GM12878 (cell line): Measurements from ENCODE around the gene PRTFDC1. TPM values are rescaled to one million over a fixed set of nuclear protein-coding genes. Genes with fewer than 3 reads are reported as not detected.

ENCODE experiments used
- ATAC-seq: fragments of 200-7000 bp; cut with Tn5 transposase; 3 replicates; pipeline ENCODE4 v1.9.1; 2020; ENCODE audit warnings: mild to moderate bottlenecking, moderate library complexity
- BruUV-seq: library from RNA; stranded (reverse); fragments of 400-500 nt; replicated peaks from 2 replicates; lab custom pipeline; 2021; lab: Mats Ljungman, UMichigan
- CTCF ChIA-PET: fragments of 300-600 bp; sonication (Branson Sonifier 250); formaldehyde crosslinking; extraction: SDS; loops from one replicate; lab custom pipeline; 2021; ENCODE audit warnings: inconsistent platforms; lab: Yijun Ruan, JAX
- POLR2A ChIA-PET: fragments of 350-600 bp; formaldehyde crosslinking; extraction: SDS; loops from one replicate; lab custom pipeline; 2021; ENCODE audit warnings: inconsistent platforms; lab: Charles Lee
- RAD21 ChIA-PET: fragments of 300-600 bp; sonication (Branson Sonifier 250); formaldehyde crosslinking; loops from one replicate; lab custom pipeline; 2023; ENCODE audit warnings: antibody characterized with exemption; ENCODE audit not compliant: unreplicated experiment; lab: Charles Lee
- SMC1A ChIA-PET: fragments of 300-600 bp; sonication (Branson Sonifier 250); formaldehyde crosslinking; loops from one replicate; lab custom pipeline; 2023; ENCODE audit not compliant: unreplicated experiment, uncharacterized antibody; lab: Charles Lee
- DNase-seq: peaks from one replicate; pipeline ENCODE4 v3.0.0-alpha.2; 2011; ENCODE audit warnings: low read depth, low spot score
- FAIRE-seq: peaks from 3 replicates; lab custom pipeline; 2011; peaks lifted over from hg19 to GRCh38; lab: Jason Lieb, UNC
- H2AFZ ChIP-seq: 2 replicates; pipeline ENCODE4 v1.6.0; 2011; ENCODE audit warnings: low read depth, low read length, control low read depth; ENCODE audit not compliant: control insufficient read depth
- H3K27ac ChIP-seq: 2 replicates; pipeline ENCODE4 v1.5.1; 2011; ENCODE audit warnings: control low read depth; ENCODE audit not compliant: control insufficient read depth, insufficient read depth
- H3K27me3 ChIP-seq, 2 experiments: replicated peaks in 1 of 2; 2 replicates each; pipeline versions ENCODE4 v1.6.0 to v1.6.1; 2011; ENCODE audit warnings: low read length in 1 of 2; ENCODE audit not compliant: control insufficient read depth in 2 of 2, insufficient read depth in 2 of 2
- H3K36me3 ChIP-seq, 2 experiments: 2 replicates each; pipeline ENCODE4 v1.5.1; 2011; ENCODE audit warnings: low read length in 1 of 2; ENCODE audit not compliant: control insufficient read depth in 2 of 2, insufficient read depth in 2 of 2
- H3K4me1 ChIP-seq: 2 replicates; pipeline ENCODE4 v1.6.1; 2011; ENCODE audit warnings: mild to moderate bottlenecking, low read length, moderate library complexity, mixed read lengths; ENCODE audit not compliant: control insufficient read depth, insufficient read depth
- H3K4me2 ChIP-seq: 2 replicates; pipeline ENCODE4 v1.6.0; 2011; ENCODE audit warnings: control low read depth; ENCODE audit not compliant: control insufficient read depth, insufficient read depth
- H3K4me3 ChIP-seq: fragments of 200-600 bp; sonication (generic); 2 replicates; pipeline ENCODE4 v1.5.1; 2016
- H3K79me2 ChIP-seq: 2 replicates; pipeline ENCODE4 v1.6.0; 2011; ENCODE audit warnings: low read length; ENCODE audit not compliant: control insufficient read depth, insufficient read depth
- H3K9ac ChIP-seq: 2 replicates; pipeline ENCODE4 v1.8.0; 2011; ENCODE audit warnings: low read length, control low read depth, mixed read lengths; ENCODE audit not compliant: control insufficient read depth, insufficient read depth
- H3K9me3 ChIP-seq: replicated peaks from 3 replicates; pipeline ENCODE4 v1.5.1; 2011; ENCODE audit warnings: mild to moderate bottlenecking, low read length; ENCODE audit not compliant: control insufficient read depth, insufficient read depth
- H4K20me1 ChIP-seq: 2 replicates; pipeline ENCODE4 v1.6.0; 2011; ENCODE audit not compliant: control insufficient read depth, insufficient read depth
- GATAD2B ChIP-seq: fragments of 450-650 bp; conservative IDR thresholded peaks from 2 replicates; pipeline ENCODE4 v1.6.1; 2017; ENCODE audit warnings: low read depth, mild to moderate bottlenecking, moderate library complexity
- HDGF ChIP-seq: fragments of 450-650 bp; IDR thresholded peaks from 2 replicates; pipeline ENCODE4 v1.6.1; 2016; ENCODE audit warnings: antibody characterized with exemption
- IKZF2 ChIP-seq, 2 experiments: fragments of 450-650 bp; IDR thresholded peaks; 2 replicates each; pipeline ENCODE4 v1.6.1; 2017; ENCODE audit warnings: mild to moderate bottlenecking in 2 of 2, moderate library complexity in 2 of 2
- MTA2 ChIP-seq: fragments of 450-650 bp; IDR thresholded peaks from 2 replicates; pipeline ENCODE4 v1.6.1; 2016; ENCODE audit warnings: low read depth, mild to moderate bottlenecking, moderate library complexity
- NR2F1 ChIP-seq: fragments of 450-650 bp; conservative IDR thresholded peaks from 2 replicates; pipeline ENCODE4 v1.6.1; 2017; ENCODE audit warnings: mild to moderate bottlenecking
- SMAD5 ChIP-seq: IDR thresholded peaks from 2 replicates; pipeline ENCODE4 v1.6.1; 2016; ENCODE audit warnings: antibody characterized with exemption, low read depth
- SRF ChIP-seq, 2 experiments: IDR thresholded peaks; 2 replicates each; pipeline ENCODE4 v1.6.1; 2011; ENCODE audit warnings: low read depth in 2 of 2, low read length in 2 of 2, mild to moderate bottlenecking in 1 of 2, moderate library complexity in 1 of 2
- ZNF274 ChIP-seq: IDR thresholded peaks from one replicate; pipeline ENCODE4 v1.8.0; 2011; ENCODE audit not compliant: insufficient read length, insufficient read depth
- ZSCAN29 ChIP-seq: fragments of 450-650 bp; IDR thresholded peaks from 2 replicates; pipeline ENCODE4 v1.6.1; 2017; ENCODE audit warnings: mild to moderate bottlenecking, moderate library complexity
- WGBS: methylation state at CpG from one replicate; pipeline ENCODE4 v1.1.6; 2016; ENCODE audit warnings: low lambda C conversion rate; ENCODE audit not compliant: insufficient replicate concordance, insufficient coverage; ENCODE audit errors: missing lambda C conversion rate; 5-methylcytosine and 5-hydroxymethylcytosine counted together
- in situ Hi-C: fragments of 300-500 bp; cut with MboI; formaldehyde crosslinking; loops from 9 replicates; pipeline ENCODE4 v1.14.3; 2018; ENCODE audit warnings: mixed read lengths
- intact Hi-C: fragments of 100-400 bp; cut with micrococcal nuclease; formaldehyde crosslinking; loops from one replicate; pipeline ENCODE4 v1.14.2; 2022; ENCODE audit not compliant: unreplicated experiment
- polyA plus RNA-seq, 11 experiments: library from polyadenylated mRNA; depleted of rRNA in 4 of 11; unstranded in 6 of 11; stranded (reverse) in 5 of 11; fragments of >200 nt; fragmentation: Nextera tagmentation in 4 of 11; fragmentation: Illumina TruSeq in 1 of 11; extraction: Ambion mirVana in 4 of 11; extraction: Trizol in 1 of 11; gene quantifications; 1 replicate in 1 of 11; 2 replicates in 10 of 11; pipeline versions ENCODE4 v1.2.1 to v1.2.3, GENCODE V29; 2011 to 2016; ENCODE audit warnings: inconsistent platforms in 2 of 11, missing spikeins in 2 of 11, low read depth in 1 of 11
- total RNA-seq, 4 experiments: library from RNA; depleted of rRNA in 3 of 4; stranded (reverse); fragments of >200 nt in 3 of 4; fragmentation: Illumina TruSeq in 1 of 4; extraction: Trizol in 1 of 4; gene quantifications; 2 replicates each; pipeline versions ENCODE4 v1.2.1 to v1.2.3, GENCODE V29; 2013 to 2021
- TF ChIP-seq, protein P1 (sequence below): fragments of 450-650 bp; IDR thresholded peaks from 2 replicates; pipeline ENCODE4 v1.6.1; 2017; ENCODE audit warnings: mild to moderate bottlenecking, moderate library complexity

Gene PRTFDC1
- total and polyA plus RNA-seq, 10 of the 15 experiments (the other 5 are each of a cell fraction or from before 2014, with no cell fraction given): 5.5 to 17.3 (median 11.3) TPM

DNA sequence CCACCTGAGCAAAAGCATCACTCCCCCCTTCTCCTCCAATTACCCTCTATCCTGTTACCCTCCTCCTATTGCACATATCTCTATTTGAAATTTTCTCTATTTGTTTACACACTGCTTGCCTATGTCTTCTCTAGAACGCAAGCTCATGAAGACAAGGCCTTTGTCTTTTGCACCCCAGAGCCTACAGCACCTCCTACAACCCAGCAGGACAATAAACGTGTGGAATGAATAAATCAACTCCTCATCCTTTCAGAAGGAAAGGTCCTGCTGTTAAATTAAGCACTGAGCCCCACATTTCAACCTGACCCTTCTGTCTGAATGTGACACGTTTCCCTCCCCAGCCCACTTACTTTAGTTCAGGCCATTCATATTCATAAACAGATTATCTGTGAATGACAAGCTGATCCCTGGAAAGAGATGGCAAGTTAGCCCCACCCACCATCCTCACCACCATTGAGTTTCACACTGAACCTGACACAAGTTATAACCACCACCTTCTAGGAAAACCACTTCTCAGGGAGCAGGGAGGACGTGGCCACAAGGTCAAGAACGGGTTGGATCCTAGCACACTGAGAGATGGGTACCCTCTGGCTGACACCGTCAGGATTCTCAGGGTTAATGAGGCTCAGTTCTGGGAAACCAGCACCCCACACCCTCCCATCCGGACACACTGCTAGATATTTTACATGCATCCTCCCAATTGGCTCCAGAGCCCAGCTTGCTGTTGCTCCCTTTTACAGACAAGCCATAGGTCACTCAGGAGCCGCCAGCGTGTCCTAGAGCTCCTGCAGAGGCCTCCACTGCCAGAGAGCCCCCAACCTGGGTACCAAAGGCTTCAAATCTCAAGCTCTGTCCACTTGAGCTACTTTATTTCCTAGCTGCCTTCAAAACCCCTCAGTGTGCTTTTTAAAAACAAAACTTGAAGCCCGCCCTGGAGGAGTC lies 934 bp downstream of the PRTFDC1 start:
- no peaks in the 10 kb centered on the region for H4K20me1 ChIP-seq
- in situ Hi-C loops (no loop called here), intact Hi-C loops (loop anchor here (1.0 kb wide), 1 partner anchor 21 kb away; no protein-coding TSS in a partner anchor)
- SMC1A ChIA-PET: interaction anchor here (0.6 to 7.1 kb wide), 37 partner anchors 10 to 330 kb away, joined by 3 to 70 read pairs (median 4); no protein-coding TSS in a partner anchor
- no peaks in the 10 kb centered on the region for H3K36me3 ChIP-seq
- H3K79me2 ChIP-seq: no peaks in the 10 kb centered on the region
- 74% methylated on average over 10 of the region's 10 CpGs for WGBS
- H3K9me3 ChIP-seq: no peaks in the 10 kb centered on the region; the same call in 1 of the 3 replicates
- peak; percentile 53 for ATAC-seq
- FAIRE-seq: peak; percentile 59
- CTCF ChIA-PET: interaction anchor here (0.6 to 5.6 kb wide), 24 partner anchors 10 to 1625 kb away, joined by 3 to 56 read pairs (median 4); no protein-coding TSS in a partner anchor
- TF ChIP-seq SMAD5: 0 out of 2 replicates have a peak, but pooled peaks have one; percentile 47
- TF ChIP-seq MTA2: 0 out of 2 replicates have a peak, but pooled peaks have one; percentile 9
- TF ChIP-seq IKZF2 (IDR thresholded peaks at IDR 0.05): peak; percentile 11 to 20; a peak in 1 of 4 replicates
- peak; percentile 39; the same call in 1 of the 2 replicates for TF ChIP-seq NR2F1
- TF ChIP-seq HDGF: peak; percentile 33; the same call in 1 of the 2 replicates
- 0 out of 2 replicates have a peak, but pooled peaks have one; percentile 15 for TF ChIP-seq GATAD2B
- 0 out of 2 replicates have a peak, but pooled peaks have one; percentile 34 for TF ChIP-seq ZSCAN29
- TF ChIP-seq SRF (IDR thresholded peaks at IDR 0.05; ENCODE audit: low read depth in 2 of 2, low read length in 2 of 2): no peak
- TF ChIP-seq ZNF274: no peak
- TF ChIP-seq, protein P1, sequence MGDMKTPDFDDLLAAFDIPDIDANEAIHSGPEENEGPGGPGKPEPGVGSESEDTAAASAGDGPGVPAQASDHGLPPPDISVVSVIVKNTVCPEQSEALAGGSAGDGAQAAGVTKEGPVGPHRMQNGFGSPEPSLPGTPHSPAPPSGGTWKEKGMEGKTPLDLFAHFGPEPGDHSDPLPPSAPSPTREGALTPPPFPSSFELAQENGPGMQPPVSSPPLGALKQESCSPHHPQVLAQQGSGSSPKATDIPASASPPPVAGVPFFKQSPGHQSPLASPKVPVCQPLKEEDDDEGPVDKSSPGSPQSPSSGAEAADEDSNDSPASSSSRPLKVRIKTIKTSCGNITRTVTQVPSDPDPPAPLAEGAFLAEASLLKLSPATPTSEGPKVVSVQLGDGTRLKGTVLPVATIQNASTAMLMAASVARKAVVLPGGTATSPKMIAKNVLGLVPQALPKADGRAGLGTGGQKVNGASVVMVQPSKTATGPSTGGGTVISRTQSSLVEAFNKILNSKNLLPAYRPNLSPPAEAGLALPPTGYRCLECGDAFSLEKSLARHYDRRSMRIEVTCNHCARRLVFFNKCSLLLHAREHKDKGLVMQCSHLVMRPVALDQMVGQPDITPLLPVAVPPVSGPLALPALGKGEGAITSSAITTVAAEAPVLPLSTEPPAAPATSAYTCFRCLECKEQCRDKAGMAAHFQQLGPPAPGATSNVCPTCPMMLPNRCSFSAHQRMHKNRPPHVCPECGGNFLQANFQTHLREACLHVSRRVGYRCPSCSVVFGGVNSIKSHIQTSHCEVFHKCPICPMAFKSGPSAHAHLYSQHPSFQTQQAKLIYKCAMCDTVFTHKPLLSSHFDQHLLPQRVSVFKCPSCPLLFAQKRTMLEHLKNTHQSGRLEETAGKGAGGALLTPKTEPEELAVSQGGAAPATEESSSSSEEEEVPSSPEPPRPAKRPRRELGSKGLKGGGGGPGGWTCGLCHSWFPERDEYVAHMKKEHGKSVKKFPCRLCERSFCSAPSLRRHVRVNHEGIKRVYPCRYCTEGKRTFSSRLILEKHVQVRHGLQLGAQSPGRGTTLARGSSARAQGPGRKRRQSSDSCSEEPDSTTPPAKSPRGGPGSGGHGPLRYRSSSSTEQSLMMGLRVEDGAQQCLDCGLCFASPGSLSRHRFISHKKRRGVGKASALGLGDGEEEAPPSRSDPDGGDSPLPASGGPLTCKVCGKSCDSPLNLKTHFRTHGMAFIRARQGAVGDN: peak; percentile 54; the same call in 1 of the 2 replicates
- H2AFZ ChIP-seq: peak overlapping the region; percentile 75
- no peak overlapping the region for H3K27ac ChIP-seq
- H3K4me2 ChIP-seq: peak overlapping the region; percentile 78
- POLR2A ChIA-PET: interaction anchor here (0.6 to 7.0 kb wide), 11 partner anchors 8 to 227 kb away, joined by 3 to 103 read pairs (median 4); partner anchors contain the start of gene ARHGAP21
- H3K4me3 ChIP-seq: peak overlapping the region; percentile 66; the same call in 1 of the 2 replicates
- no peaks in the 10 kb centered on the region for H3K27me3 ChIP-seq
- BruUV-seq: TSS peak; percentile 62
- no peak for DNase-seq
- RAD21 ChIA-PET: interaction anchor here (0.6 to 16.1 kb wide), 27 partner anchors 10 to 334 kb away, joined by 3 to 274 read pairs (median 4); partner anchors contain the start of genes ARHGAP21 and THNSL1
- H3K4me1 ChIP-seq: peaks cover 3% of the 10 kb centered on the region; the same call in 1 of the 2 replicates
- peak overlapping the region; percentile 66 for H3K9ac ChIP-seq
